HEK293T (cell line): Measurements from ENCODE around the gene LAMB1.

Experiments
- CTCF ChIA-PET: fragments of 350-600 bp; formaldehyde crosslinking; extraction: SDS; loops from one replicate; lab custom pipeline; 2021; ENCODE audit warnings: antibody characterized with exemption, inconsistent platforms; lab: Yijun Ruan, JAX
- POLR2A ChIA-PET: fragments of 350-600 bp; formaldehyde crosslinking; extraction: SDS; loops from one replicate; lab custom pipeline; 2020; ENCODE audit warnings: antibody characterized with exemption, inconsistent platforms; lab: Yijun Ruan, JAX
- DNase-seq: peaks from one replicate; pipeline ENCODE4 v3.0.0; 2012; ENCODE audit warnings: mixed read lengths; ENCODE audit errors: extremely low spot score
- ARNT ChIP-seq: fragments of 450-650 bp; IDR thresholded peaks from 2 replicates; pipeline ENCODE4 v1.6.1; 2017; ENCODE audit warnings: mild to moderate bottlenecking
- BHLHE40 ChIP-seq: fragments of 450-650 bp; IDR thresholded peaks from 2 replicates; pipeline ENCODE4 v1.6.1; 2016; ENCODE audit warnings: mild to moderate bottlenecking, moderate library complexity, borderline replicate concordance
- CTBP1 ChIP-seq: fragments of 450-650 bp; IDR thresholded peaks from 2 replicates; pipeline ENCODE4 v1.6.1; 2016; ENCODE audit warnings: borderline replicate concordance
- ELF4 ChIP-seq: fragments of 450-650 bp; IDR thresholded peaks from 2 replicates; pipeline ENCODE4 v1.6.1; 2017; ENCODE audit warnings: antibody characterized with exemption
- FOXA1 ChIP-seq: fragments of 450-650 bp; IDR thresholded peaks from 2 replicates; pipeline ENCODE4 v1.6.1; 2016; ENCODE audit warnings: mild to moderate bottlenecking
- FOXK2 ChIP-seq: fragments of 450-650 bp; IDR thresholded peaks from 2 replicates; pipeline ENCODE4 v1.6.1; 2016; ENCODE audit warnings: mild to moderate bottlenecking
- FOXM1 ChIP-seq: fragments of 450-650 bp; IDR thresholded peaks from 2 replicates; pipeline ENCODE4 v1.6.1; 2017; ENCODE audit warnings: mild to moderate bottlenecking, borderline replicate concordance
- HDGF ChIP-seq: fragments of 450-650 bp; IDR thresholded peaks from 2 replicates; pipeline ENCODE4 v1.6.1; 2017; ENCODE audit warnings: antibody characterized with exemption, borderline replicate concordance
- L3MBTL2 ChIP-seq: fragments of 450-650 bp; conservative IDR thresholded peaks from 2 replicates; pipeline ENCODE4 v1.6.1; 2016; ENCODE audit warnings: mild to moderate bottlenecking
- LEF1 ChIP-seq: fragments of 450-650 bp; IDR thresholded peaks from 2 replicates; pipeline ENCODE4 v1.6.1; 2017; ENCODE audit warnings: mild to moderate bottlenecking, borderline replicate concordance
- NFRKB ChIP-seq: fragments of 450-650 bp; IDR thresholded peaks from 2 replicates; pipeline ENCODE4 v1.6.1; 2016; ENCODE audit warnings: mild to moderate bottlenecking, moderate library complexity
- PKNOX1 ChIP-seq: fragments of 450-650 bp; IDR thresholded peaks from 2 replicates; pipeline ENCODE4 v1.6.1; 2016
- SP1 ChIP-seq: fragments of 450-650 bp; IDR thresholded peaks from 2 replicates; pipeline ENCODE4 v1.6.1; 2017
- SUZ12 ChIP-seq: fragments of 450-650 bp; IDR thresholded peaks from 2 replicates; pipeline ENCODE4 v1.6.1; 2016; ENCODE audit warnings: mild to moderate bottlenecking
- TARDBP ChIP-seq: fragments of 450-650 bp; IDR thresholded peaks from 2 replicates; pipeline ENCODE4 v1.6.1; 2016
- ZNF384 ChIP-seq: fragments of 450-650 bp; IDR thresholded peaks from 2 replicates; pipeline ENCODE4 v1.6.1; 2016

Gene LAMB1

GRCh38 chr7:108026647-108027046 is 23.7 kb upstream of the LAMB1 start:
- ChIA-PET POLR2A (no interaction called here), CTCF (no interaction called here)
- DNase-seq = no peak
- TF ChIP-seq FOXA1 = no peak
- no peak for TF ChIP-seq CTBP1
- TF ChIP-seq SUZ12 = no peak
- no peak for TF ChIP-seq BHLHE40
- TF ChIP-seq L3MBTL2 = no peak
- no peak for TF ChIP-seq TARDBP

DNA sequence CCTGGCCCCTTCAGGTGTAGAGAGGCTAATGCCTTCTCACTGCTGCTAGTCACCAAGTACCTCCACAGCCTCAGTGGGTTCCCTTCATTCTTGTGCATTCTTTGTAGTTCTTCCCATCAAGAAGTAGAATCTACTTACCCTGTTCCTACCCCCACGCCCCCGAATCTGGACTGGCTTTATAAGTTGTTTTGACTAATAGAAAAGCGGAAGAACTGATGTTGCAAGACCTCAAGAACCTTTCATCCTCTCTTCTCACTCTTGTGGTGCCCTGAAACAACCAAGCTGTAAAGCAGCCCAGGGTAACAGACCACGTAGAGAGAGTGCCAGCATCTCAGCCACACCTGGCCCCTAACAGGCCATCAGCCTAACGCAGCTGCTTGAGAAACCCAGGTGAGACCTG is 23.2 kb upstream of the LAMB1 start:
- no peak for DNase-seq
- TF ChIP-seq BHLHE40 (no peak), ARNT (no peak), L3MBTL2 (no peak), TARDBP (no peak), FOXK2 (no peak), CTBP1 (no peak), FOXM1 (no peak), FOXA1 (no peak), SP1 (no peak), HDGF (no peak), LEF1 (no peak), ZNF384 (no peak), ELF4 (no peak), SUZ12 (no peak), PKNOX1 (no peak), NFRKB (no peak)
- ChIA-PET CTCF (no interaction called here), POLR2A (no interaction called here)

DNA sequence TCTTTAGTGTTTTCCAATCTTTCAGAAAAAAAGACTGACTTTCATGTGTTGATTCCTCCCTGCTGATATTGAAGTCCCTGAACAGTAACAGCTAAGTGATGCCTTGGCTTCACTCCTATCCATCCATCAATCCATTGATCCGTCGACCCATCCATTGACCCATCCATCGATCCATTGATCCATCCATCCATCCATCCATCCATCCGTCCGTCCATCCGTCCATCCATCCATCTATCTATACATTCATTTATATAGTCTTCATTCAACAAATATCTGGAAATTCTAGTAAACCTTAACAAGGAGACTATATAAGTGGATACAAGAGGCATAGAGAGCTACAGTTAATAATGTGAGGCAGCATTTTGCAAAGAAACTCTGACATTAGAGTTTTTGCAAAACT is 21.6 kb upstream of the LAMB1 start:
- CTCF ChIA-PET = interaction anchor here (1.3 kb wide), 1 partner anchor 8 kb away, joined by 7 read pairs; no protein-coding TSS in a partner anchor
- no peak for TF ChIP-seq NFRKB
- TF ChIP-seq ARNT = no peak
- no peak for TF ChIP-seq LEF1
- TF ChIP-seq TARDBP = no peak
- TF ChIP-seq FOXK2 = no peak
- TF ChIP-seq SP1 = no peak
- TF ChIP-seq CTBP1 = no peak
- POLR2A ChIA-PET = no interaction called here
- no peak for DNase-seq

- TF ChIP-seq BHLHE40 = no peak
- TF ChIP-seq FOXA1 = no peak
- no peak for TF ChIP-seq TARDBP
- no peak for TF ChIP-seq ELF4
- no peak for TF ChIP-seq FOXM1
- TF ChIP-seq SUZ12 = no peak
- no peak for TF ChIP-seq NFRKB
- no peak for TF ChIP-seq HDGF
- no peak for TF ChIP-seq SP1
- TF ChIP-seq ZNF384 = no peak
- no peak for TF ChIP-seq L3MBTL2
- no peak for TF ChIP-seq LEF1
- POLR2A ChIA-PET = no interaction called here
- CTCF ChIA-PET = no interaction called here
- no peak for DNase-seq
Observed at GRCh38 chr7:108020585-108020984, 17.6 kb upstream of the LAMB1 start.

- ChIA-PET POLR2A (no interaction called here), CTCF (no interaction called here)
- no peak for DNase-seq
- TF ChIP-seq PKNOX1 = no peak
- TF ChIP-seq SP1 = no peak
- no peak for TF ChIP-seq SUZ12
- TF ChIP-seq LEF1 = no peak
- TF ChIP-seq TARDBP = no peak
- no peak for TF ChIP-seq ELF4
- TF ChIP-seq HDGF = no peak
- no peak for TF ChIP-seq NFRKB
- TF ChIP-seq ZNF384 = no peak
- no peak for TF ChIP-seq BHLHE40
- TF ChIP-seq FOXK2 = no peak
- TF ChIP-seq L3MBTL2 = no peak
- TF ChIP-seq FOXM1 = no peak
- no peak for TF ChIP-seq FOXA1
- no peak for TF ChIP-seq ARNT
- no peak for TF ChIP-seq CTBP1
Observed at GRCh38 chr7:108018668-108019067, 15.7 kb upstream of the LAMB1 start.

- CTCF ChIA-PET = interaction anchor here (1.4 kb wide), 1 partner anchor 12 kb away, joined by 9 read pairs; no protein-coding TSS in a partner anchor
- no peak for DNase-seq
- POLR2A ChIA-PET = interaction anchor here (1.8 kb wide), 1 partner anchor 14 kb away, joined by 9 read pairs; the partner anchor contains the start of gene LAMB1
- TF ChIP-seq NFRKB = no peak
- TF ChIP-seq CTBP1 = no peak
- no peak for TF ChIP-seq BHLHE40
- no peak for TF ChIP-seq TARDBP
- no peak for TF ChIP-seq HDGF
- no peak for TF ChIP-seq SP1
- no peak for TF ChIP-seq SUZ12
Observed at GRCh38 chr7:108017776-108018151, 14.8 kb upstream of the LAMB1 start.
